Stimulated activated CD4-positive, alpha-beta T cell treated with anti-CD3 and anti-CD28 coated beads, Interleukin-12 subunit alpha, Interleukin-12 subunit beta, amount 100 ng/mL, for 4 hours (primary cell): ENCODE measurements around the gene WNT11.

Source experiments
- DNase-seq: peaks from one replicate; pipeline ENCODE4 v3.0.0-alpha.2; 2020

The WNT11 gene

GRCh38 chr11:76237000-76237649 lies 30.8 kb upstream of the WNT11 start:
- DNase-seq: no peak

GRCh38 chr11:76236092-76236999 lies 30.0 kb upstream of the WNT11 start:
- DNase-seq: peak; percentile 47

GRCh38 chr11:76235233-76236091 lies 29.2 kb upstream of the WNT11 start:
- DNase-seq: peak; percentile 91

- peak; percentile 43 for DNase-seq
Observed at GRCh38 chr11:76234416-76235232, 28.3 kb upstream of the WNT11 start.

- DNase-seq: no peak
Observed at GRCh38 chr11:76234021-76234415, 27.7 kb upstream of the WNT11 start.

- no peak for DNase-seq
Observed at GRCh38 chr11:76233196-76233921, 27.1 kb upstream of the WNT11 start.

GRCh38 chr11:76232026-76232665 lies 25.8 kb upstream of the WNT11 start:
- DNase-seq: peak; percentile 17

GRCh38 chr11:76231121-76231738 lies 24.9 kb upstream of the WNT11 start:
- DNase-seq: no peak

GRCh38 chr11:76230392-76230791 lies 24.1 kb upstream of the WNT11 start:
- no peak for DNase-seq

- DNase-seq: no peak
Observed at GRCh38 chr11:76229690-76230240, 23.5 kb upstream of the WNT11 start.

- no peak for DNase-seq
Observed at GRCh38 chr11:76228875-76229149, 22.5 kb upstream of the WNT11 start.

- DNase-seq: no peak
Observed at GRCh38 chr11:76228071-76228874, 22.0 kb upstream of the WNT11 start.

- no peak for DNase-seq
Observed at GRCh38 chr11:76226626-76227025, 20.3 kb upstream of the WNT11 start.

- no peak for DNase-seq
Observed at GRCh38 chr11:76225122-76225611, 18.9 kb upstream of the WNT11 start.

- DNase-seq: no peak
Observed at GRCh38 chr11:76224461-76225121, 18.3 kb upstream of the WNT11 start.

- DNase-seq: no peak
Observed at GRCh38 chr11:76221365-76221764, 15.1 kb upstream of the WNT11 start.

- no peak for DNase-seq
Observed at GRCh38 chr11:76219243-76219642, 12.9 kb upstream of the WNT11 start.

- no peak for DNase-seq
Observed at GRCh38 chr11:76218449-76219178, 12.3 kb upstream of the WNT11 start.
